GM20431 (cell line): ENCODE measurements around the gene CDKL2.
"Not testable (repeated sequence)": the region's sequence is repeated elsewhere in the genome, so short reads cannot be mapped to it uniquely, and the experiment has no call there.

Source experiments
- in situ Hi-C: fragments of 300-500 bp; cut with MseI, MboI; formaldehyde crosslinking; loops from one replicate; pipeline ENCODE4 v1.15.0; 2020; ENCODE audit warnings: low sequenced_read_pairs; ENCODE audit not compliant: unreplicated experiment

The CDKL2 gene

DNA sequence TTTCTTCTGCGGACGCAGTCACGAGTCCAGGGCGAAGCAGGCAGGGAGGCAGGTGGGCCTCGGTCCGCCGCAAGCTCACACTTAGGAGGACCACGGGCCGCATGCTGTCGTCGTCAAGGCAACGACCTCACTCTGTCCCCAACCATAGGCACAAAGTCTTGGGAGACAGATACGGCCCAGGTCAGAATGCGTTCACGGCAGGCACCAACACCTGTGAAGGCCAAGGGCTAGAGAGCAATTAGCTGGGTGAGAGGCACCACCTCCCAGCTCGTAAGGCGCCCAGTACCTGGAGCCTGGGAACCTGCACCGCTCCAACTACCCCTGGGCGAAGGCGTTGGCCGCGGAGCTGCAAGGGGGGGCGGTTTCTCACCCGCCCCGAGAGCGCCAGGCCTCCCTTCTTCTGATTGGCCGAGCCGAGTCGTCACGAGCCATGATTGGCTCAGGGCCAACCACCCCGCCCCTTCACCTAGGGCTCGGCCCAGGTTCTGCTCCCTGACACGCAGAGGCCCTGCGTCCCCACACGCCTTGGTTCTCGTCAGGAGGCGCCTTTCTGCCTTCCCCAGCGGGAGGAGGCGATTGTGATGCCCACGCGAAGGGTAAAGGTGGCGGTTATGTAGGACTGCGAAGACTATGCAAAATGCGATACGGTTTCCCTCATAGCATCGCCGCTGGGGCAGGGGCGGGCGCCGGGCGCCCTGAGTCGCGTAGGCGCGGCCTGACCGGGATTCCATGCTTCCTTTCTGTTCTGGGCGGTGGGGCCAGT lies at the start of gene CDKL2:
TSS of gene CDKL2 (minus strand) at position 355 of the 763 bp plus-strand sequence. CDS start 4,540 bp downstream, outside the sequence.
- in situ Hi-C loops, result no loop called here

DNA sequence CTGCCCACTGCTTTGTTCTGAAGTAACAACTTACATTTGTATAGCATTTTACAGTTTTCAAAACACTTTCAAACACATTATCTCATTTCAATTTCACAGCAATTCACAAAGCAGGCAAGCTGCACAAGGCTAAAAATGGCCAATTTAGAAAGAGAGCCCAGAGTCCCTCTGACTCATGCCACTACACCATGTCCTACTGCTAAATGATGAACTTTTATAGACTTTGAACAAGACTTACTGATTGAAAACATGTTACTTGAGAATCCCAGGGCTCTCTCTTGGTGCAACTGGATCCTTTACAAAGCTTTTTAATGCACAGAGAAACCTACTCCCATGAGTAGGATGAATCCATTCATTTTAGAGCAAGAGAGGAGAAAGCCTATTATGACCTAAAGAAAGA lies 48.6 kb upstream of the CDKL2 start:
- in situ Hi-C loops, result no loop called here

DNA sequence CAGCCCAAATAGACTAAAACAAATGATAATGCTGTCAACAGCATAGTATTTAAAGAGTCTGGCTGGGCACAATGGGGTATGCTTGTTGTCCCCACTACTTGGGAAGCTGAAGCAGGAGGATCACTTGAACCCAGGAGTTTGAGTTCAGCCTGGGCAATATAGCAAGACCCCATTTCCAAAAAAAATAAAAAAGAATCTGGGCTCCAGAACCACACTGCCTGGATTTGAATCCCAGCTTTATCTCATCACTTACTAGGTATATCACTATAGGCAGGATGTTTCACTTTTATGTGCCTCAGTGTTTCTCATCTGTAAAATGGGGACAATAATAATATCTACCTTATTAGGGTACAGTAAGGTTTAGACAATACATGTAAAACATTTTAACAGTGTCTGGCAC lies 48.1 kb upstream of the CDKL2 start:
- in situ Hi-C loops, result no loop called here

GRCh38 chr4:75675004-75675531 lies 44.7 kb upstream of the CDKL2 start:
- in situ Hi-C loops, result no loop called here

DNA sequence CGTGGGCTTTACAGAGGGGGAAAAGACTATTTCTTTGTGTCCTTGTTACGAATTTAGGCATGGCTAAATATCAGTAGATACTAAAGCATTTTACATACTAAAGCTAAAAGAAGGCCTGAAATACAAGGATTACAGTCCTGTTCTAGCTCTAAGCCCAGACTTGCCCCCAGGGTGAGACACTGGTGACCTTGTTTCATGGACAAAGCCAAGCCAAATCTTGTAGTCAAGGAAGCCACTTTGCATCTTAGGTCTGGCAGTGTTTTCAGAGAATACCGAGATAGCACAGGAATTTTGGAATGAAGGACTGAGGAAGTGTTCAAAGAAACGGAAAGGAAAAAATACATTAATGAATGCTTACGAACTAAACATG lies 43.6 kb upstream of the CDKL2 start:
- in situ Hi-C loops, result no loop called here

DNA sequence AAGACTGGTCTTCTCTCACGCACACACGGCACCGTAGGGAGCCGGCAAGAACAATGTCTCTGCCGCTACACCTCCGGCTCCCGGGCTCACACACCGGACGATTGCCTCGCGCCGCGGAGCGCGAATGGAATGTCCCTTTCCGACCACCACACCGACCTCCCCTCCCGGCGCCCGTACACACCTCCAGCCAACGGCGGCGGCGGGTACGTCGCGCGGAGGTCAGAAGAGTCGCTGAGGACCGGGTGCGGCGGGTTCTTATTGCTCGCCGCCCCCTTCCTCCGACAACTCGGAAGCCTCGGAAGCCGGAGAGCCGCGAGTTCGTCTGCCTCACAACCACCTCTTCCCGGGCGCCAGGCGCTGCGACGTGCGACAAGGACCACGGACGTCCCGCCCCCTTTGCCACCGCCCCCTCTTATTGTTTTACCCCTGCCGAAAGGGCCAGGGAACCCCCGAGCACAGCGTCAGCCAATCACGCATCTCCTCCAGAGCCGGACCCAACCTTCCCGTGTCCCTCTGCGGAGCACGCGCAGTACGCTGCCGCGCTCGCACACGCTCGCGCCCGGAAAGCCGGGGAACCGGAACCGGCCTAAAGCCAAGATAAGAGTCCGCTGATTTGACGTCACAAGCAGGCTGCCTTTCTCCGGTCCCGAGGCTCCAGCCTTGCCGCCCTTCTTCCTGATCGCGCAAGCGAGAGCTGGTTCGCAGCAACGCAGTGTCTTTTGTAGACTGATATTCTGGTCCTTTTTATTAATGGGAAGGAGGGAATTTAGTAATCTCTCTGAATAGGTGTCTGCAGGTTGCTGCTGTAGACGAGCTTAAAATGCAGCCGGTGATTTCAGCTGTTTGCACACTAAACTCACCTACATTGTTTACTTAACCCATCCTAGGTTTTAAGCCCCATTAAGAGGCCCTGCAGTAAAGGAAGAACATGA lies 43.0 kb upstream of the CDKL2 start, which contains the start of gene G3BP2:
TSS of gene G3BP2 (minus strand) at position 385 of the 932 bp plus-strand sequence. CDS start 11,386 bp downstream, outside the sequence.
- in situ Hi-C loops, result no loop called here

DNA sequence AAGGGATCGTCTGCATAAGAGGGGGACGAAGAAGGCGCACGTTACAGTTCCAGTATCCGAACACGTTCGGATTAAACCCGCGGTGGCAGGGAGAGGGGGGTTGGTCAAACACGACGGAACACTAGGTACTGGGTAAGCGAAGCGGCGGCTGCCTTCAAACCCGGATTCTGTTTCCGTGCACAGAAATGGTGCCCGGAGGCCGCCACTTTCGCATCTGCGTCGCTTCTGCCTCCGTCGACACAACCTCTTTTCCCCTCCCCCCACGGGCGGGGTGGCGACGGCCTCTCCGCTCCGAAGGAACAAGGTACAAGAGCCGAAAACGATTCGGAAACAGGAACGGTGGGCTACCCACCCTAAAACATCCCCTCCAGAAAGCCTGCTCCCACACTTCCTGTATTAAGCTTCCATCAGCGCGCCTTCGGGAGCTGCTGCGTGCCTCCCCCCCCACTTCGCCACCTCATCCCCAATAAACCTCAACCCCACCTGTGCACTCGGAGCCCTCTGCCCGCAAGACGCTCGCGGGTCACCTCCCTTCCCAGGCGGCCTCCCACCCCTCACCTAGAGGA lies 42.2 kb upstream of the CDKL2 start:
- in situ Hi-C loops, result no loop called here

- in situ Hi-C loops, result no loop called here
Observed at GRCh38 chr4:75671802-75672421, 41.6 kb upstream of the CDKL2 start.

- in situ Hi-C loops, result no loop called here
Observed at GRCh38 chr4:75668596-75668995, 38.3 kb upstream of the CDKL2 start.

DNA sequence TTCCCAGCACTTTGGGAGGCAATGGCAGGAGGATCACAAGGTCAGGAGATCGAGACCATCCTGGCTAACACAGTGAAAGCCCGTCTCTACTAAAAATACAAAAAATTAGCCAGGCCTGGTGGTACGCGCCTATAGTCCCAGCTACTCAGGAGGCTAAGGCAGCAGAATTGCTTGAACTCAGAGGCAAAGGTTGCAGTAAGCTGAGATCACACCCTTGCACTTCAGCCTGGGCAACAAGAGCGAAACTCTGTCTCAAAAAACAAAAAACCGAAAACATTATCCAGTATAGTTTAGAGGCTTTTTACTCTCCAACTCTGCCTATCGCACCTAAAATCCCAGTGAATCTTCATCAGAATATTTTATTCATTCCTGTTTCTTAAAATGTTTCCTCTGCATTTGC lies 37.3 kb upstream of the CDKL2 start:
- in situ Hi-C loops, result not testable (repeated sequence)

DNA sequence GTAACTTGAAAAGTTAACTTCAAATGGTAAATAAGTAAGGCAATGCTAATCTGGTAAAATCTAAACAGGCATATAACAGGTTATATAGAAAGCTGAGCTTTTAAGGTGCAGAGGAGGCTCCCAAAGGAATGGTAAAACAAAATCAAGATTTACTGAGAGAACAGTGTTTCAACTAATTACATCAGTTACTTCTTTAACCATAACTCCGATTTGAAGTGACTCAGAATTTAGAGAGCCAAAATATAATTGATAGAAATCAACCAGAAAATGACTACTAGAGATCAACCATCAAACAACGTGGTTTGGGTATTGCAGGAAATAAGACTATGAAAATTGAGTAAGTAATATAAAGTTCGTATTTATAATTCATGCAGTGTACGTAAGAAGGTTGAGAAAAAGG lies 36.0 kb upstream of the CDKL2 start:
- in situ Hi-C loops, result no loop called here

- in situ Hi-C loops, result not testable (repeated sequence)
Observed at GRCh38 chr4:75664604-75665003, 34.3 kb upstream of the CDKL2 start.

DNA sequence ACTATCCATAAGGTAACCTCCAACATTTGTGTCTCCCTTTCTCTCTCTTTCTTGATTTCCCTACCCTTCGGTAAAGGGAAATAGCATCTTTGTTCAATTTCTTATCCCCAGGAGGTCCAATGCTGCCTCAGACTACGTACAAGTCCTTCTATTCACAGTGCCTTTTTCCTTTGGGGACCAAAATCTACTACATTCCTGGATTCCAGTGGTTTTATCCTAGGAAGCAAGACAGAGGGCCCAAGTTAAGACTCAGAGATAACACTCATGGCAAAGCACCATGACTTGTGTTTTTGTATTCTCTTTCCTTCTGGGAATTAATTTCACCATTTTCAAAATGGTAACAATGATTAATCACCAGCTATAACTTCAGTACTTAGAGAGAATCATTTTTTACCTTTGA lies 32.3 kb upstream of the CDKL2 start:
- in situ Hi-C loops, result no loop called here

DNA sequence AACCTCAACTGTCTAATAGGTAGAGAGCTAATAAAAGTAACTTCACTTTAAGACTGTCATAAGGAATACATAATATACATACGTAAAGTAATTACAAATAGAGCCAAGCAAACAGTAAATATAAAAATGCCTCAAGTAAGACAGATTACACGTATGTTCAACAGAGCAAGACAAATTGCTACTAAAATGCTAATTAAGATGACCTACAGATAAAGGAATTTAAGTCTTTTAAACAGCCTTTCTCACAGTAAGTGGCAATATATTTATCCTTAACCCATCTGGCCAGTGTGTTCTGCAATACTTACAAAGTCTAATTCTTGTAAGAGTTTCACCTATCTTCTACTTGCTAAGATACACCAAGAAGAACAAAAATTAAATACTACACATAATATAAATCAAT lies 30.2 kb upstream of the CDKL2 start:
- in situ Hi-C loops, result no loop called here

- in situ Hi-C loops, result no loop called here
Observed at GRCh38 chr4:75659512-75660031, 29.2 kb upstream of the CDKL2 start.

GRCh38 chr4:75658876-75659275 lies 28.5 kb upstream of the CDKL2 start:
- in situ Hi-C loops, result no loop called here

DNA sequence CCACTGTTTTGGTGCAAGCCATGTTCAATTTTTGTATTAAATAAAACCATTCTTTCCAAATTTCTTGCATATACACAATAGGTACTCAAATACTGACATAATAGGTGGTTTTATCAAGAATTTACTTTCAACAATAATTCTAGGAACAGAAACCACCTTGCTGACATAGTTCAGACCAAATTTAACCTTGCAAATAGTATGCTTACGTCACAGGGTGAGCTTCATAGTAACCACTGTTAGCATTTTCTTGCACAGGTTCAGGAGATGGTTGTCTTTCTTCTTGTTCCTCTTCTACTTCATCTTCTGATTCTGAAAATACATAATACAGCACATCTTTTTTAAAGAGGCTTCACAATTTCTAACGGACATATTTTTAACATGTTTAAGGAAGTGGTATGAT lies 25.2 kb upstream of the CDKL2 start:
- in situ Hi-C loops, result no loop called here

- in situ Hi-C loops, result no loop called here
Observed at GRCh38 chr4:75654905-75655304, 24.6 kb upstream of the CDKL2 start.

DNA sequence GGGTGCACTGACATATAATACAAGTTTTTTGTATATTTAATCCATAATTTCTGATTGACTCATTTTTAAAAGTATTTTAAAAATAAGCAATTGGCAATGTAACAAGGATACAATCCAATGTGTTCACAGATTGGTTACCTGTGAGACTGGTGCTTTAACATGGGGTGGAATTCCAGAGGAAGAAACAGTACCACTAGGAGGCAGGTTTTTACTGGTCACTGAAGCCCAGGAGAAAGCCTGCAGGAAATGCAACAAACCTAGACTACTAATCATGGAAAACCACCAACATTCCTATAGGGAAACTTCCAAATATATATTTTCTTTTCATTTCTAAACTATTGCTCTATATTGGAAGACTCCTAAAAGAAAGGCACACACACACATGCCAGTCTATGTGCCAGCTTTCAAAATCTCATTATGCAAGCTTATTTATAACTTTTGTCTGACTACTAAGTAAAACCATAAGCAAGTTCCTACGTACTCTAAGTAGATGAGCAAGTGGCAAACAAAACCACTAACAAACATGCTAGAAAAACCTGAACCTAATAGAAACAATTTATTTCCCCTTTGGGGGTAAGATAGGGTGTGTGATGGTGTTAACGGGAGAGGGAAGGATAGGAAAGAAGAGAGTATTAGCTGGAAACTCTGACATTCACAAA lies 23.6 kb upstream of the CDKL2 start:
- in situ Hi-C loops, result no loop called here
